ENCODE results near the gene PRDM15.

Gene PRDM15

DNA sequence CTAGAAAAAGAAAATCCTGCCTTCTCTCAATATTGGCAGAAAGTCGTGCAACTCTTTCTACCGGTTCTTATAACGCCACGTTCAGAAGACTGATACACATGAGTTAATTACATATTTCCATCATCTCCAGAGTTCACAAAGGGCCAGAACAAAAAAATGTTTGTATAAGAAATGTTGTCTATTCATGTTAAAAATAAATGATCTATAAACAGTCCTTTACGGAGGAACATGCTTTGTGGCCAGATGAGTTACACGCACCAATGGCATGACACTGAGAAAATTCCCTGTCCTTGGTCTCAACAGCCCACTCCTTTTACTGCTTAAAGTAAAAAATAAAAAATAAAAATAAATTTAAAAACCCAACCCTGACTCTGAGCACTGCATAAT is 45.2 kb upstream of the PRDM15 start:
- TF ChIP-seq, protein P1, sequence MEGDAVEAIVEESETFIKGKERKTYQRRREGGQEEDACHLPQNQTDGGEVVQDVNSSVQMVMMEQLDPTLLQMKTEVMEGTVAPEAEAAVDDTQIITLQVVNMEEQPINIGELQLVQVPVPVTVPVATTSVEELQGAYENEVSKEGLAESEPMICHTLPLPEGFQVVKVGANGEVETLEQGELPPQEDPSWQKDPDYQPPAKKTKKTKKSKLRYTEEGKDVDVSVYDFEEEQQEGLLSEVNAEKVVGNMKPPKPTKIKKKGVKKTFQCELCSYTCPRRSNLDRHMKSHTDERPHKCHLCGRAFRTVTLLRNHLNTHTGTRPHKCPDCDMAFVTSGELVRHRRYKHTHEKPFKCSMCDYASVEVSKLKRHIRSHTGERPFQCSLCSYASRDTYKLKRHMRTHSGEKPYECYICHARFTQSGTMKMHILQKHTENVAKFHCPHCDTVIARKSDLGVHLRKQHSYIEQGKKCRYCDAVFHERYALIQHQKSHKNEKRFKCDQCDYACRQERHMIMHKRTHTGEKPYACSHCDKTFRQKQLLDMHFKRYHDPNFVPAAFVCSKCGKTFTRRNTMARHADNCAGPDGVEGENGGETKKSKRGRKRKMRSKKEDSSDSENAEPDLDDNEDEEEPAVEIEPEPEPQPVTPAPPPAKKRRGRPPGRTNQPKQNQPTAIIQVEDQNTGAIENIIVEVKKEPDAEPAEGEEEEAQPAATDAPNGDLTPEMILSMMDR (IDR thresholded peaks at IDR 0.05; ENCODE audit: borderline replicate concordance, insufficient read depth, low read depth, low read length) = no peak
- H3K4me3 ChIP-seq (ENCODE audit: low read depth, low read length) = peak overlapping the region; percentile 36

DNA sequence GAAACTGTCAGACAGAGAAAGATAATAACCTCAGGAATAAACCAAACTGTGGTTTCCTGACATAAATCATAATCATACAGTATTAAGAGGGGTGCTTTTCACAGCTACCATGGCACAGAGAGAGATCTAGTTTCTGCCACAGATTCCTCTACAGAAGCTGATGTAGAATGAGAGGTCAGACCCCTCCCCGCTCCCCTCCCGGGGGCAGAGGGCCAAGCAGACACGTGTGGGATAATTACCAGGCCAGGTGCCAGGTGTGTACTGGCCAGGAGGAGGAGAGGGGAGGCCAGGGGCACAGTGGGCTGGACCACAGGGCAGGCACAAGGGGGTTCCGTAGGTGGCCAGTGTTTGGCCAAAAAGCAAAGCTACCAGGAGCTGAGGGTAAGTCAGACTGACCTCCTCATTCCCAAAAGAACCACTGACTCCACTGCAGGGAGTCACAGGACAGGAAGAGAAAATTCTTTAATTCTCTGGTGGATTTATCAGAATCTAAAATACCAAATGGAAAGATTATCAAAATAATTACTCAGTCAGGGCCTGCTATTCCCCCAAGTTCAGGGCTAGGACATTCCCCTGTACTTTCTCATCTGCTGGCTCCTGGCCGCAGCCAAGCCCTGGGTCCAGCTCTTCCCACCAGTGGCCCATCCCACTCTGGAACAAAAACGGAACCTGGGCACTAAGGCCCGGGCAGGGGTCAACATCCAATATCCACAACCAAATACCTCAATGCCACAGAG is 44.7 kb upstream of the PRDM15 start:
- peak overlapping the region; percentile 36 for H3K4me3 ChIP-seq (ENCODE audit: low read depth, low read length)
- TF ChIP-seq, protein P1 (IDR thresholded peaks at IDR 0.05; ENCODE audit: borderline replicate concordance, insufficient read depth, low read depth, low read length) = no peak

DNA sequence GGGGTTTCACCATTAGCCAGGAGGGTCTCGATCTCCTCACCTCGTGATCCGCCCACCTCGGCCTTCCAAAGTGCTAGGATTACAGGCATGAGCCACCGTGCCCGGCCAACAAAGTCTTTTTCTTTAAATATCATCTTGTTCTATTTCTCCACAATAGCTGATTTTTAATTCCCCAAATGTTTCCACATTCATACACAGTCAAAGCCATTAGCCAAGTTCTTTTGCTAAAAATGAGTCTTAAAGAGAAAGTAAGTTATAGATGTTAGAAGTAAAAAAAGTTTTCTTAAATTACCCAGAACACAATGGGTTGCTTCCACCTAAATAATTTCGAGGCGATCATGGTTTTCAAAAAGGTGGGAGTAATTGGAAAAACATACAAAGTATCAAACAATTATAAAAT is 44.0 kb upstream of the PRDM15 start:
- TF ChIP-seq, protein P1 (IDR thresholded peaks at IDR 0.05; ENCODE audit: borderline replicate concordance, insufficient read depth, low read depth, low read length) = no peak
- H3K4me3 ChIP-seq (ENCODE audit: low read depth, low read length) = no peak overlapping the region

DNA sequence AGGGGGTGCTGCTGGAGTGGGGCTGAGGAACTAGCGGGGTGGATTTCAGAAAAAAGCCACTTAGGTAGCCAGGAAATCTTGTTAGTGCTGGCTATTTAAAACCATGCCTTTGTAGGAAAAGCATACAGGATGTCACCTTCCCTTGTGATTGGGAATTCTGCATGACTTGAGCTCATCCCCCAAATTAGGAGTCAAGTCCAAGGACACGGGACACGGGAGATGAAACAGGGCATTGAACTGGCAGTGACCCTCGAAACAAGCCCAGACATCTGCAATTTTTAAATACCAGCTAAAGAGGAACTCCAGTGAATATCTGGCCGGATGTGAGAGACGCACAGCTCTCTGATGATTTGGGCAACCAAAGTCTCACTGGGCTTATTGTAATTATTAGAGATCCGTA is 41.9 kb upstream of the PRDM15 start:
- H3K4me3 ChIP-seq (ENCODE audit: low read depth, low read length) = no peak overlapping the region
- TF ChIP-seq, protein P1 (IDR thresholded peaks at IDR 0.05; ENCODE audit: borderline replicate concordance, insufficient read depth, low read depth, low read length) = no peak

DNA sequence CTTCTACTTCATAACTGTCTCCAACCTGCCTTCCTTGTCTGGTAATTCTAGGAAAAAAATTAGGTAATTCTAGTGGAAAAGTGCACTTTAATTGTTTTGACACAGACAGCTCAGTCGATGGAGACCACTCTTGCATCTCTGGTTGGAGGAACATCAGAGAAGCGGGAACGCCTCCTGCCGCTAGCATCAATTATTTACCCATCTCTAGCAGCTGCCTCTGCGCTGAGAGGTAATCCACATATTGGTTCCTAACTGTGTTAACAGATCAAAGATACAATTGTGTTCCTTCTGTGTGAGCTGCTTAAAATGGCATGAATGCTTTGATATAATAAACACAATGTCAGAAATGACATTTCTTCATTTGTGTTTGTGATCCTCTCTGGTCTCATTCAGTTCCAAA is 41.3 kb upstream of the PRDM15 start:
- H3K4me3 ChIP-seq (ENCODE audit: low read depth, low read length) = no peak overlapping the region
- TF ChIP-seq, protein P1 (IDR thresholded peaks at IDR 0.05; ENCODE audit: borderline replicate concordance, insufficient read depth, low read depth, low read length) = no peak

DNA sequence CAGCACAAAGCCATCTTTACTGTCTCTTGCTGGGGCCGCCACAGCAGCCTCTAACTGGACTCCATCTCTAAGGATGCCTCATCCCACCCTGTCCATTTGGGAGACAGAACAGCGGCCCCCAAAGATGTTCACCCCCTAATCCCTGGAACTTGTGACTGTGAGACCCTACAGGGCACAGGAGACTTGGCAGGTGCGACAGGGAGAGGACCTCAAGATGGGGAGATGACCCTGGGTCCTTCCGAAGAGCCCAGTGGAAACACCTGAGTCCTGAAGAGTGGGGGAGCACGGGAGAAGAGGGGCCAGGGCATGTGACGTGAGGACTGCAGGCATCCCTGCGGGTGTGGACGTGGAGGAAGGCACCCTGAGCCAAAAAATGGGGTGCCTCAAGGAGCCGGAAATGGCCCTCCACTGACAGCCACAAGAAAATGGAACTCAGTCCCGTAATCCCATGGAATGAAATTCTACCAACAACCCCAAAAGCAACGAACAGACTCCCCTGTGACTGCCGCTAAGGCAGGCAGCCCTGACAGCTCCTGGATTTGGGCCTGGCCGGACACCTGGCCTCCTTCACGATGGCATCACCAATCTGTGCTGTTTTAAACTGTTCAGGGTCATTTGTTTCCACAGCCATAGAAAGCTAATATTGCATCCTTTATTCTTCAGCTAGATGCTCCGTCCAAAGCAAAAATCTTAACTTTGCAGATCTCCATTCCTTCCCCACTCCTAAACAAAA is 40.7 kb upstream of the PRDM15 start:
- TF ChIP-seq, protein P1 (IDR thresholded peaks at IDR 0.05; ENCODE audit: borderline replicate concordance, insufficient read depth, low read depth, low read length) = no peak

More for the DNA sequence above, 40.7 kb upstream of the PRDM15 start:
- no peak overlapping the region for H3K4me3 ChIP-seq (ENCODE audit: low read depth, low read length)
